GM23338 (cell line): ENCODE measurements around the gene MAP6D1. TPM values are rescaled to one million over a fixed set of nuclear protein-coding genes. Genes with fewer than 3 reads are reported as not detected.
A peak's percentile ranks its signal among the peaks of the same experiment; 100 is the strongest.

Experiments
- ATAC-seq: fragments of 200-7000 bp; cut with Tn5 transposase; 3 replicates; pipeline ENCODE4 v1.9.1; 2020
- DNase-seq: peaks from one replicate; pipeline ENCODE4 v3.0.0-alpha.2; 2015; ENCODE audit warnings: low spot score
- H2AFZ ChIP-seq: fragments of 200-600 bp; sonication (generic); 2 replicates; pipeline ENCODE4 v1.8.0; 2016; ENCODE audit warnings: antibody characterized with exemption, mild to moderate bottlenecking, moderate library complexity
- H3F3A ChIP-seq: fragments of 200-600 bp; sonication (generic); replicated peaks from 2 replicates; pipeline ENCODE4 v1.8.0; 2017; ENCODE audit warnings: antibody characterized with exemption, mixed run types, low read depth
- H3K27ac ChIP-seq: fragments of 200-600 bp; sonication (generic); 2 replicates; pipeline ENCODE4 v1.6.1; 2016; ENCODE audit warnings: low read depth
- H3K27me3 ChIP-seq: fragments of 200-600 bp; sonication (generic); 2 replicates; pipeline ENCODE4 v1.8.0; 2016; ENCODE audit warnings: mild to moderate bottlenecking, mixed run types, moderate library complexity; ENCODE audit not compliant: insufficient read depth
- H3K36me3 ChIP-seq: fragments of 200-600 bp; sonication (generic); 2 replicates; pipeline ENCODE4 v1.8.0; 2016; ENCODE audit warnings: mild to moderate bottlenecking; ENCODE audit not compliant: insufficient read depth
- H3K4me1 ChIP-seq: fragments of 200-600 bp; sonication (generic); 2 replicates; pipeline ENCODE4 v1.8.0; 2016; ENCODE audit warnings: mild to moderate bottlenecking, moderate library complexity; ENCODE audit not compliant: insufficient read depth
- H3K4me2 ChIP-seq: fragments of 200-600 bp; sonication (generic); 2 replicates; pipeline ENCODE4 v1.7.1; 2017; ENCODE audit warnings: mixed run types
- H3K4me3 ChIP-seq: fragments of 200-600 bp; sonication (generic); 2 replicates; pipeline ENCODE4 v1.6.1; 2016; ENCODE audit warnings: mixed run types
- H3K79me2 ChIP-seq: fragments of 200-600 bp; sonication (generic); replicated peaks from 2 replicates; pipeline ENCODE4 v1.8.0; 2017; ENCODE audit warnings: mild to moderate bottlenecking; ENCODE audit not compliant: insufficient read depth
- H3K9me2 ChIP-seq: fragments of 200-600 bp; sonication (generic); 2 replicates; pipeline ENCODE4 v1.8.0; 2017; ENCODE audit not compliant: insufficient read depth
- H4K20me1 ChIP-seq: fragments of 200-600 bp; sonication (generic); replicated peaks from 2 replicates; pipeline ENCODE4 v1.8.0; 2017; ENCODE audit warnings: mild to moderate bottlenecking; ENCODE audit not compliant: insufficient read depth
- H3K27ac Mint-ChIP-seq: 2 replicates; pipeline ENCODE4 v1.8.0; 2020; ENCODE audit warnings: inconsistent platforms, mild to moderate bottlenecking, moderate library complexity, mixed read lengths
- H3K27me3 Mint-ChIP-seq: 3 replicates; pipeline ENCODE4 v1.8.0; 2022; ENCODE audit warnings: low read depth, mild to moderate bottlenecking, moderate library complexity, mixed read lengths, inconsistent platforms; ENCODE audit not compliant: insufficient read depth, poor library complexity
- H3K36me3 Mint-ChIP-seq: 3 replicates; pipeline ENCODE4 v1.8.0; 2021; ENCODE audit warnings: low read depth, mild to moderate bottlenecking, inconsistent platforms, moderate library complexity, mixed read lengths
- H3K4me1 Mint-ChIP-seq: 3 replicates; pipeline ENCODE4 v1.8.0; 2020; ENCODE audit warnings: mild to moderate bottlenecking, inconsistent platforms, mixed read lengths
- H3K4me3 Mint-ChIP-seq: 3 replicates; pipeline ENCODE4 v1.8.0; 2021; ENCODE audit warnings: moderate library complexity, mild to moderate bottlenecking, inconsistent platforms, mixed read lengths
- H3K9me3 Mint-ChIP-seq: 3 replicates; pipeline ENCODE4 v1.8.0; 2020; ENCODE audit warnings: moderate library complexity, mild to moderate bottlenecking, inconsistent platforms, mixed read lengths
- CTCF ChIP-seq, 2 experiments: fragments of 200-600 bp in 1 of 2; sonication (generic) in 1 of 2; conservative IDR thresholded peaks; 2 replicates each; pipeline versions ENCODE4 v1.5.1 to v1.6.1; 2016 to 2017; ENCODE audit warnings: antibody characterized with exemption in 2 of 2, low read depth in 2 of 2, mild to moderate bottlenecking in 2 of 2, moderate library complexity in 1 of 2
- EZH2phosphoT487 ChIP-seq: fragments of 200-600 bp; sonication (generic); IDR thresholded peaks from one replicate; pipeline ENCODE4 v1.8.1; 2018; ENCODE audit warnings: antibody characterized with exemption; ENCODE audit not compliant: unreplicated experiment
- NANOG ChIP-seq: IDR thresholded peaks from 2 replicates; pipeline ENCODE4 v1.6.1; 2016; ENCODE audit warnings: antibody characterized with exemption, borderline replicate concordance
- polyA plus RNA-seq: library from polyadenylated mRNA; unstranded; fragments of >200 nt; fragmentation: Nextera tagmentation; extraction: Ambion mirVana; gene quantifications from 2 replicates; pipeline ENCODE4 v1.2.1, GENCODE V29; 2016
- total RNA-seq: library from RNA; depleted of rRNA; stranded (reverse); fragments of >200 nt; shearing (Covaris generic); gene quantifications from 2 replicates; pipeline ENCODE4 v1.2.3, GENCODE V29; 2014
- TF ChIP-seq, protein P1 (sequence below): fragments of 250-450 bp; sonication (Bioruptor Pico); IDR thresholded peaks from 2 replicates; pipeline ENCODE4 v1.5.0; 2020; ENCODE audit warnings: mild to moderate bottlenecking, moderate library complexity

Gene MAP6D1
- total and polyA plus RNA-seq, 2 experiments from 2014 or later = 2.6 to 8.2 TPM

DNA sequence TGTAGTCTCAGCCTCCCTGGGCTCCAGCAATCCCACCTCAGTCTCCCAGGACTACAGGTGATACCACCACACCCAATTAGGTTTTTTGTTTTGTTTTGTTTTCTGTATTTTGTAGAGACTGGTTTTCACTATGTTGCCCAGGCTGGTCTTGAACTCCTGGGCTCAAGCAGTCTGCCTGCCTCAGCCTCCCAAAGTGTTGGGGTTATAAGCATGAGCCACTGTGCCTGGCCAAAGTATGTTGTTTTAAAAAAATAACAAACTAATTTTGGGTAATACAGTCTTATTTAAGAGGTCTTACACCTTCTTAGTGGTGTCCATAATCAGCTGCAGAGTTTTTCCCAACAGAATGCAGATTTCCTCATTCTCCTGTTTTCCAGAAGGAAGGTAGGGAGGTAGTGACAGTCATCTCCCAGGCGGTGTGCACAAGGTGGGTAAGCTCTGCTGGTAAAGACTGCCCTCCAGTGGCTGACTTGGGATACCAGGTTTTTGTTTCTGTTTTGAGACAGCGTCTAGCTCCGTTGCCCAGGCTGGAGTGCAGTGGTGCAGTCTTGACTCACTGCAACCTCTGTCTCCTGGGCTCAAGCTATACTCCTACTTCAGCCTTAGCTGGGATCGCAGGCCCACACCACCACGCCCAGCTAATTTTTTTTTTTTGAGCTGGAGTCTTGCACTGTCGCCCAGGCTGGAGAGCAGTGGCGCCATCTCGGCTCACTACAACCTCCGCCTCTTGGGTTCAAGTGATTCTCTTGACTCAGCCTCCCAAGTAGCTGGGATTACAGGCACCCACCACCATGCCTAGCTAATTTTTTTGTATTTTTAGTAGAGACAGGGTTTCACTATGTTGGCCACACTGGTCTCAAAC is 58.4 kb downstream of the MAP6D1 start:
- Histone ChIP-seq H3K4me3 (no peak overlapping the region), H3K4me2 (no peak overlapping the region), H3K9me2 (no peaks in the 10 kb centered on the region), H3K79me2 (0 out of 2 replicates have a peak, but pooled peaks cover 3% of the 10 kb centered on the region), H3K27me3 (no peaks in the 10 kb centered on the region), H3F3A (0 out of 2 replicates have a peak, but pooled peaks cover 2% of the 10 kb centered on the region), H4K20me1 (peaks cover 12% of the 10 kb centered on the region), H3K27ac (no peak overlapping the region), H3K4me1 (no peaks in the 10 kb centered on the region), H3K36me3 (peaks cover 33% of the 10 kb centered on the region; the same call in 1 of the 2 replicates), H2AFZ (no peak overlapping the region)
- ATAC-seq (peak; percentile 97), DNase-seq (peak; percentile 88)
- Mint-ChIP-seq H3K27me3 (peaks cover 2% of the 10 kb centered on the region), H3K9me3 (no peaks in the 10 kb centered on the region), H3K36me3 (peaks cover 51% of the 10 kb centered on the region), H3K4me1 (no peaks in the 10 kb centered on the region), H3K27ac (no peak overlapping the region; the same call in 1 of the 2 replicates), H3K4me3 (no peak overlapping the region)
- TF ChIP-seq NANOG (no peak), CTCF (conservative IDR thresholded peaks at IDR 0.05; ENCODE audit: low read depth in 2 of 2) (peak; percentile 86 to 97), EZH2phosphoT487 (no peak)
- TF ChIP-seq, protein P1, sequence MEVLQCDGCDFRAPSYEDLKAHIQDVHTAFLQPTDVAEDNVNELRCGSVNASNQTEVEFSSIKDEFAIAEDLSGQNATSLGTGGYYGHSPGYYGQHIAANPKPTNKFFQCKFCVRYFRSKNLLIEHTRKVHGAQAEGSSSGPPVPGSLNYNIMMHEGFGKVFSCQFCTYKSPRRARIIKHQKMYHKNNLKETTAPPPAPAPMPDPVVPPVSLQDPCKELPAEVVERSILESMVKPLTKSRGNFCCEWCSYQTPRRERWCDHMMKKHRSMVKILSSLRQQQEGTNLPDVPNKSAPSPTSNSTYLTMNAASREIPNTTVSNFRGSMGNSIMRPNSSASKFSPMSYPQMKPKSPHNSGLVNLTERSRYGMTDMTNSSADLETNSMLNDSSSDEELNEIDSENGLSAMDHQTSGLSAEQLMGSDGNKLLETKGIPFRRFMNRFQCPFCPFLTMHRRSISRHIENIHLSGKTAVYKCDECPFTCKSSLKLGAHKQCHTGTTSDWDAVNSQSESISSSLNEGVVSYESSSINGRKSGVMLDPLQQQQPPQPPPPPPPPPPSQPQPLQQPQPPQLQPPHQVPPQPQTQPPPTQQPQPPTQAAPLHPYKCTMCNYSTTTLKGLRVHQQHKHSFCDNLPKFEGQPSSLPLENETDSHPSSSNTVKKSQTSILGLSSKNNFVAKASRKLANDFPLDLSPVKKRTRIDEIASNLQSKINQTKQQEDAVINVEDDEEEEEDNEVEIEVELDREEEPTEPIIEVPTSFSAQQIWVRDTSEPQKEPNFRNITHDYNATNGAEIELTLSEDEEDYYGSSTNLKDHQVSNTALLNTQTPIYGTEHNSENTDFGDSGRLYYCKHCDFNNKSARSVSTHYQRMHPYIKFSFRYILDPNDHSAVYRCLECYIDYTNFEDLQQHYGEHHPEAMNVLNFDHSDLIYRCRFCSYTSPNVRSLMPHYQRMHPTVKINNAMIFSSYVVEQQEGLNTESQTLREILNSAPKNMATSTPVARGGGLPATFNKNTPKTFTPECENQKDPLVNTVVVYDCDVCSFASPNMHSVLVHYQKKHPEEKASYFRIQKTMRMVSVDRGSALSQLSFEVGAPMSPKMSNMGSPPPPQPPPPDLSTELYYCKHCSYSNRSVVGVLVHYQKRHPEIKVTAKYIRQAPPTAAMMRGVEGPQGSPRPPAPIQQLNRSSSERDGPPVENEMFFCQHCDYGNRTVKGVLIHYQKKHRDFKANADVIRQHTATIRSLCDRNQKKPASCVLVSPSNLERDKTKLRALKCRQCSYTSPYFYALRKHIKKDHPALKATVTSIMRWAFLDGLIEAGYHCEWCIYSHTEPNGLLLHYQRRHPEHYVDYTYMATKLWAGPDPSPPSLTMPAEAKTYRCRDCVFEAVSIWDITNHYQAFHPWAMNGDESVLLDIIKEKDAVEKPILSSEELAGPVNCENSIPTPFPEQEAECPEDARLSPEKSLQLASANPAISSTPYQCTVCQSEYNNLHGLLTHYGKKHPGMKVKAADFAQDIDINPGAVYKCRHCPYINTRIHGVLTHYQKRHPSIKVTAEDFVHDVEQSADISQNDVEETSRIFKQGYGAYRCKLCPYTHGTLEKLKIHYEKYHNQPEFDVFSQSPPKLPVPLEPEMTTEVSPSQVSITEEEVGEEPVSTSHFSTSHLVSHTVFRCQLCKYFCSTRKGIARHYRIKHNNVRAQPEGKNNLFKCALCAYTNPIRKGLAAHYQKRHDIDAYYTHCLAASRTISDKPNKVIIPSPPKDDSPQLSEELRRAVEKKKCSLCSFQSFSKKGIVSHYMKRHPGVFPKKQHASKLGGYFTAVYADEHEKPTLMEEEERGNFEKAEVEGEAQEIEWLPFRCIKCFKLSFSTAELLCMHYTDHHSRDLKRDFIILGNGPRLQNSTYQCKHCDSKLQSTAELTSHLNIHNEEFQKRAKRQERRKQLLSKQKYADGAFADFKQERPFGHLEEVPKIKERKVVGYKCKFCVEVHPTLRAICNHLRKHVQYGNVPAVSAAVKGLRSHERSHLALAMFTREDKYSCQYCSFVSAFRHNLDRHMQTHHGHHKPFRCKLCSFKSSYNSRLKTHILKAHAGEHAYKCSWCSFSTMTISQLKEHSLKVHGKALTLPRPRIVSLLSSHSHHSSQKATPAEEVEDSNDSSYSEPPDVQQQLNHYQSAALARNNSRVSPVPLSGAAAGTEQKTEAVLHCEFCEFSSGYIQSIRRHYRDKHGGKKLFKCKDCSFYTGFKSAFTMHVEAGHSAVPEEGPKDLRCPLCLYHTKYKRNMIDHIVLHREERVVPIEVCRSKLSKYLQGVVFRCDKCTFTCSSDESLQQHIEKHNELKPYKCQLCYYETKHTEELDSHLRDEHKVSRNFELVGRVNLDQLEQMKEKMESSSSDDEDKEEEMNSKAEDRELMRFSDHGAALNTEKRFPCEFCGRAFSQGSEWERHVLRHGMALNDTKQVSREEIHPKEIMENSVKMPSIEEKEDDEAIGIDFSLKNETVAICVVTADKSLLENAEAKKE (CRISPR knock-in tag) = no peak
